HepG2 (cell line): ENCODE results near the gene AKAP9. TPM values are rescaled to one million over a fixed set of nuclear protein-coding genes. Genes with fewer than 3 reads are reported as not detected.

Source experiments
- ATAC-seq: fragments of 200-7000 bp; cut with Tn5 transposase; 3 replicates; pipeline ENCODE4 v1.9.1; 2020; ENCODE audit warnings: mild to moderate bottlenecking, moderate library complexity
- BruUV-seq: library from RNA; stranded (reverse); fragments of 400-500 nt; replicated peaks from 2 replicates; lab custom pipeline; 2021; lab: Mats Ljungman, UMichigan
- CTCF ChIA-PET: fragments of 300-600 bp; formaldehyde crosslinking; extraction: SDS; loops from one replicate; lab custom pipeline; 2021; ENCODE audit warnings: low total read pairs, inconsistent platforms, low intra/inter-chr PET ratio; lab: Yijun Ruan, JAX
- POLR2A ChIA-PET: fragments of 350-600 bp; sonication (Branson Sonifier 250); formaldehyde crosslinking; loops from one replicate; lab custom pipeline; 2020; ENCODE audit warnings: antibody characterized with exemption, inconsistent platforms; lab: Yijun Ruan, JAX
- DNase-seq: peaks from one replicate; pipeline ENCODE4 v3.0.0-alpha.2; 2015; ENCODE audit warnings: low spot score
- FAIRE-seq: peaks from 3 replicates; lab custom pipeline; 2011; peaks lifted over from hg19 to GRCh38; lab: Jason Lieb, UNC
- H2AFZ ChIP-seq: one replicate; pipeline ENCODE4 v1.6.1; 2011; ENCODE audit warnings: low read length, inconsistent platforms
- H3K27ac ChIP-seq: fragments of 300-600 bp; 3 replicates; pipeline ENCODE4 v1.8.0; 2011; ENCODE audit warnings: mixed run types, mild to moderate bottlenecking, mixed read lengths, low read length, inconsistent platforms; ENCODE audit not compliant: insufficient read depth; ENCODE audit errors: extremely low read length
- H3K27me3 ChIP-seq, 2 experiments: fragments of 200-600 bp in 1 of 2; 2 replicates in 1 of 2; 3 replicates in 1 of 2; pipeline versions ENCODE4 v1.6.0 to v1.8.0; 2011; ENCODE audit warnings: low read length in 2 of 2, mild to moderate bottlenecking in 2 of 2, moderate library complexity in 2 of 2, inconsistent platforms in 1 of 2; ENCODE audit not compliant: insufficient read depth in 2 of 2, control insufficient read depth in 1 of 2
- H3K36me3 ChIP-seq, 2 experiments: fragments of 200-600 bp in 1 of 2; replicated peaks in 1 of 2; 2 replicates in 1 of 2; 3 replicates in 1 of 2; pipeline versions ENCODE4 v1.5.1 to v1.8.0; 2011; ENCODE audit warnings: low read length in 2 of 2, inconsistent platforms in 1 of 2; ENCODE audit not compliant: insufficient read depth in 2 of 2, control insufficient read depth in 1 of 2
- H3K4me1 ChIP-seq: 2 replicates; pipeline ENCODE4 v1.5.1; 2012; ENCODE audit warnings: low read length, inconsistent platforms; ENCODE audit not compliant: insufficient read depth
- H3K4me2 ChIP-seq: 2 replicates; pipeline ENCODE4 v1.6.0; 2011; ENCODE audit warnings: low read depth, low read length, inconsistent platforms
- H3K4me3 ChIP-seq, 3 experiments: fragments of 200-600 bp in 1 of 3; sonication (generic), shearing (Covaris generic) in 1 of 3; replicated peaks in 1 of 3; 2 replicates each; pipeline ENCODE4 v1.5.1; 2011 to 2016; ENCODE audit warnings: low read length in 3 of 3, inconsistent platforms in 2 of 3, low read depth in 2 of 3, mild to moderate bottlenecking in 2 of 3, control low read depth in 1 of 3, mixed read lengths in 1 of 3; ENCODE audit not compliant: insufficient read depth in 1 of 3
- H3K79me2 ChIP-seq: one replicate; pipeline ENCODE4 v1.6.1; 2011; ENCODE audit warnings: low read length, inconsistent platforms; ENCODE audit not compliant: insufficient read depth
- H3K9ac ChIP-seq: 2 replicates; pipeline ENCODE4 v1.6.0; 2011; ENCODE audit warnings: mild to moderate bottlenecking, low read depth, low read length, inconsistent platforms; ENCODE audit not compliant: insufficient read depth
- H3K9me3 ChIP-seq: 2 replicates; pipeline ENCODE4 v1.5.1; 2012; ENCODE audit warnings: mild to moderate bottlenecking, low read length
- H4K20me1 ChIP-seq: 2 replicates; pipeline ENCODE4 v1.6.0; 2011; ENCODE audit warnings: inconsistent platforms, mild to moderate bottlenecking, low read length, moderate library complexity; ENCODE audit not compliant: insufficient read depth
- CHD4 ChIP-seq: fragments of 200-600 bp; sonication (generic); IDR thresholded peaks from 2 replicates; pipeline ENCODE4 v1.7.0; 2017; ENCODE audit warnings: mild to moderate bottlenecking, low read length, borderline replicate concordance
- GABPB1 ChIP-seq: IDR thresholded peaks from 2 replicates; pipeline ENCODE4 v1.6.1; 2016; ENCODE audit warnings: mild to moderate bottlenecking, missing genetic modification reagents, moderate library complexity, missing compliant biosample characterization
- ISL2 ChIP-seq: sonication (generic); formaldehyde crosslinking; IDR thresholded peaks from 2 replicates; pipeline ENCODE4 v1.5.0; 2020; ENCODE audit warnings: missing genetic modification reagents
- NR2F1 ChIP-seq, 2 experiments: fragments of 450-650 bp in 1 of 2; formaldehyde crosslinking in 1 of 2; IDR thresholded peaks; 2 replicates each; pipeline versions ENCODE4 v1.5.0 to v1.6.1; 2016 to 2020; ENCODE audit warnings: mild to moderate bottlenecking in 1 of 2, missing compliant biosample characterization in 1 of 2, missing genetic modification reagents in 1 of 2, moderate library complexity in 1 of 2
- ZNF264 ChIP-seq: sonication (generic); formaldehyde crosslinking; IDR thresholded peaks from 2 replicates; pipeline ENCODE4 v1.4.0; 2020; ENCODE audit warnings: missing genetic modification reagents
- ZNF629 ChIP-seq: sonication (generic); formaldehyde crosslinking; conservative IDR thresholded peaks from 2 replicates; pipeline ENCODE4 v1.5.0; 2020; ENCODE audit warnings: missing genetic modification reagents
- ZSCAN29 ChIP-seq: sonication (generic); formaldehyde crosslinking; conservative IDR thresholded peaks from 2 replicates; pipeline ENCODE4 v1.4.0; 2020; ENCODE audit warnings: mild to moderate bottlenecking, missing genetic modification reagents
- WGBS: methylation state at CpG from one replicate; pipeline ENCODE4 v1.1.6; 2017; ENCODE audit warnings: low lambda C conversion rate; 5-methylcytosine and 5-hydroxymethylcytosine counted together
- in situ Hi-C: cut with HindIII; loops from 2 replicates; pipeline ENCODE4 v1.10.0; 2017; ENCODE audit warnings: low pct_unique_long_range_greater_than_20kb; ENCODE audit not compliant: extremely low pct_ligation_motif_present
- intact Hi-C: fragments of 100-400 bp; cut with micrococcal nuclease; formaldehyde crosslinking; loops from one replicate; pipeline ENCODE4 v1.10.0; 2022; ENCODE audit not compliant: unreplicated experiment
- polyA plus RNA-seq, 8 experiments: library from polyadenylated mRNA; depleted of rRNA in 3 of 8; stranded (reverse) in 7 of 8; unstranded in 1 of 8; fragments of >200 nt; fragmentation: Illumina TruSeq in 4 of 8; extraction: Trizol in 4 of 8; gene quantifications; 2 replicates each; pipeline versions ENCODE4 v1.2.1 to v1.2.3, GENCODE V29; 2011 to 2016; ENCODE audit warnings: low read depth in 4 of 8, missing spikeins in 1 of 8, mixed read lengths in 1 of 8; ENCODE audit not compliant: insufficient read depth in 1 of 8
- total RNA-seq, 5 experiments: library from RNA; depleted of rRNA; stranded (reverse); fragments of >200 nt; fragmentation: Illumina TruSeq; extraction: Trizol; gene quantifications; 2 replicates each; pipeline ENCODE4 v1.2.3, GENCODE V29; 2016; ENCODE audit warnings: low read depth in 1 of 5
- TF ChIP-seq, protein P1 (sequence below): IDR thresholded peaks from 2 replicates; pipeline ENCODE4 v1.6.1; 2016; ENCODE audit warnings: low read depth, missing genetic modification reagents, missing compliant biosample characterization
- TF ChIP-seq, protein P2 (sequence below): sonication (generic); formaldehyde crosslinking; IDR thresholded peaks from 2 replicates; pipeline ENCODE4 v1.9.0; 2021; ENCODE audit warnings: missing genetic modification reagents, mild to moderate bottlenecking, borderline replicate concordance

AKAP9 gene
- total and polyA plus RNA-seq, 2 of the 13 experiments (the other 11 are each of a cell fraction or from before 2014, with no cell fraction given) = 27.6 to 33.1 TPM

DNA sequence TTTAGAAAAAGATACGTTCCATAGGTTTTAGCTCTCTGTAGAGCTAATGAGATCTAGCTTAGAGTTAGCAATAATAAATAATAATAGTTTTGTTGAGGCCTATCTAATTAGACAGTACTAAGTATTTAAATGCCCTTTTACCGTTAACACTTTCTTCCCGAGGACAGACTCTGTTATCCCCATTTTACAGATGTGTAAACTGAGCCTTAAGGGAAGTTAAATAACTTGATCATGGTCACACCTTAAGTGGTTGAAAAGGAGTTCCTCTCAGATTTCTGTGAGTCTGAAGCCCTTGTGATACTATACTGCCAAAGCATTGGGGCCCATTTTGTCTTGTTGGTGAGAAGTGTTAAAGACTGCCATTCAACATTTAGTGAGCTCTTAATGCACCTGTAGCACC is 132.0 kb downstream of the AKAP9 start:
- ATAC-seq = no peak
- Histone ChIP-seq H3K4me3 (no peak overlapping the region), H3K27ac (no peak overlapping the region), H4K20me1 (no peaks in the 10 kb centered on the region), H3K4me2 (no peak overlapping the region), H2AFZ (no peak overlapping the region), H3K79me2 (no peaks in the 10 kb centered on the region), H3K4me1 (no peaks in the 10 kb centered on the region), H3K9me3 (no peaks in the 10 kb centered on the region), H3K36me3 (peaks cover 1 to 14% of the 10 kb centered on the region in 2 experiments; a peak in 3 of 5 replicates), H3K27me3 (no peaks in the 10 kb centered on the region), H3K9ac (no peak overlapping the region)
- ChIA-PET POLR2A (no interaction called here), CTCF (no interaction called here)
- WGBS = 97% methylated on average over 3 of the region's 3 CpGs
- in situ Hi-C loops (no loop called here), intact Hi-C loops (no loop called here)
- TF ChIP-seq ZNF629 (peak; percentile 81), ISL2 (CRISPR knock-in tag) (no peak), CHD4 (peak; percentile 51; the same call in 1 of the 2 replicates)
- no peak for DNase-seq
- no peak for FAIRE-seq
- BruUV-seq = no TSS peak

DNA sequence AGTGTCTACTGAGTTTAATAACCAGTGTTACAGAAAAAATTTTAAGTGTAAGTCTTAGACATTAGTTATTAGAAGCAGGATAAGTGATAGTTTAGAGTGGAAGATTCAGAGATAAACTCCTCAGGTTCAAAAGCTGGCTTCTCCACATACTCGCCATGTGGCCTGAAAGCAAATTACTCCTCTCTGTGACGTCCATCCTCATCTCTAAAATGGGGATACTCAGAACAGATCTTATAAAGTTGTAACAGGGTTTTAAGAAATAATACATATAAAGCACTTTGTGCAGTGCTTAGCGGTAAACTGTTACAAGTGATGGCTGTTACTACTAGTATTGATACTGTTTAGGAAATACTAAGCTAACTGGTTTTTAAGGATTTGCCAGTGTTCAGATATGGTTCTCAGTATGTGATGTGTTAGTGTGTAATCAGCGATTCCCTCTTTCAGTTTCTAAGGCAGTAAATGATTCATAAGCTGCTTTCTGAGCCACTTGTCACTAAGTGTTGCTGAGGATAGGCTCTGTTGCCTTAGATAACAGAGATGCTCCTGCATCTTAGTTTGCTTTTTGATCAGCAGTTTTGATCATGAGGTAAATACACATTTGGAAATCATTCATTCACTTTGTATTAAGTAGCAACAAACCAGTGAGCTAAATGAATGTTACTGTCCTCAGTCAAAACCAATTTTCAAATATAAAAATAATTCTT is 134.9 kb downstream of the AKAP9 start:
- Histone ChIP-seq H3K9ac (no peak overlapping the region), H3K79me2 (no peaks in the 10 kb centered on the region), H3K4me1 (no peaks in the 10 kb centered on the region), H3K9me3 (no peaks in the 10 kb centered on the region), H3K36me3 (peaks cover 5 to 22% of the 10 kb centered on the region in 2 experiments; a peak in 4 of 5 replicates), H3K4me3 (no peak overlapping the region), H3K4me2 (no peak overlapping the region), H2AFZ (no peak overlapping the region), H3K27me3 (no peaks in the 10 kb centered on the region), H4K20me1 (no peaks in the 10 kb centered on the region), H3K27ac (no peak overlapping the region)
- ChIA-PET POLR2A (no interaction called here), CTCF (no interaction called here)
- intact Hi-C loops (no loop called here), in situ Hi-C loops (no loop called here)
- no TSS peak for BruUV-seq
- DNase-seq (no peak), FAIRE-seq (no peak), ATAC-seq (no peak)
- WGBS = 98% methylated on average over 4 of the region's 4 CpGs
- TF ChIP-seq, protein P1, sequence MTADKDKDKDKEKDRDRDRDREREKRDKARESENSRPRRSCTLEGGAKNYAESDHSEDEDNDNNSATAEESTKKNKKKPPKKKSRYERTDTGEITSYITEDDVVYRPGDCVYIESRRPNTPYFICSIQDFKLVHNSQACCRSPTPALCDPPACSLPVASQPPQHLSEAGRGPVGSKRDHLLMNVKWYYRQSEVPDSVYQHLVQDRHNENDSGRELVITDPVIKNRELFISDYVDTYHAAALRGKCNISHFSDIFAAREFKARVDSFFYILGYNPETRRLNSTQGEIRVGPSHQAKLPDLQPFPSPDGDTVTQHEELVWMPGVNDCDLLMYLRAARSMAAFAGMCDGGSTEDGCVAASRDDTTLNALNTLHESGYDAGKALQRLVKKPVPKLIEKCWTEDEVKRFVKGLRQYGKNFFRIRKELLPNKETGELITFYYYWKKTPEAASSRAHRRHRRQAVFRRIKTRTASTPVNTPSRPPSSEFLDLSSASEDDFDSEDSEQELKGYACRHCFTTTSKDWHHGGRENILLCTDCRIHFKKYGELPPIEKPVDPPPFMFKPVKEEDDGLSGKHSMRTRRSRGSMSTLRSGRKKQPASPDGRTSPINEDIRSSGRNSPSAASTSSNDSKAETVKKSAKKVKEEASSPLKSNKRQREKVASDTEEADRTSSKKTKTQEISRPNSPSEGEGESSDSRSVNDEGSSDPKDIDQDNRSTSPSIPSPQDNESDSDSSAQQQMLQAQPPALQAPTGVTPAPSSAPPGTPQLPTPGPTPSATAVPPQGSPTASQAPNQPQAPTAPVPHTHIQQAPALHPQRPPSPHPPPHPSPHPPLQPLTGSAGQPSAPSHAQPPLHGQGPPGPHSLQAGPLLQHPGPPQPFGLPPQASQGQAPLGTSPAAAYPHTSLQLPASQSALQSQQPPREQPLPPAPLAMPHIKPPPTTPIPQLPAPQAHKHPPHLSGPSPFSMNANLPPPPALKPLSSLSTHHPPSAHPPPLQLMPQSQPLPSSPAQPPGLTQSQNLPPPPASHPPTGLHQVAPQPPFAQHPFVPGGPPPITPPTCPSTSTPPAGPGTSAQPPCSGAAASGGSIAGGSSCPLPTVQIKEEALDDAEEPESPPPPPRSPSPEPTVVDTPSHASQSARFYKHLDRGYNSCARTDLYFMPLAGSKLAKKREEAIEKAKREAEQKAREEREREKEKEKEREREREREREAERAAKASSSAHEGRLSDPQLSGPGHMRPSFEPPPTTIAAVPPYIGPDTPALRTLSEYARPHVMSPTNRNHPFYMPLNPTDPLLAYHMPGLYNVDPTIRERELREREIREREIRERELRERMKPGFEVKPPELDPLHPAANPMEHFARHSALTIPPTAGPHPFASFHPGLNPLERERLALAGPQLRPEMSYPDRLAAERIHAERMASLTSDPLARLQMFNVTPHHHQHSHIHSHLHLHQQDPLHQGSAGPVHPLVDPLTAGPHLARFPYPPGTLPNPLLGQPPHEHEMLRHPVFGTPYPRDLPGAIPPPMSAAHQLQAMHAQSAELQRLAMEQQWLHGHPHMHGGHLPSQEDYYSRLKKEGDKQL (CRISPR knock-in tag) = no peak
- TF ChIP-seq NR2F1 (CRISPR knock-in tag; IDR thresholded peaks at IDR 0.05) = no peak
- TF ChIP-seq ZNF264 (CRISPR knock-in tag) = no peak
- no peak for TF ChIP-seq ZSCAN29 (CRISPR knock-in tag)
- TF ChIP-seq GABPB1 = no peak
- TF ChIP-seq, protein P2, sequence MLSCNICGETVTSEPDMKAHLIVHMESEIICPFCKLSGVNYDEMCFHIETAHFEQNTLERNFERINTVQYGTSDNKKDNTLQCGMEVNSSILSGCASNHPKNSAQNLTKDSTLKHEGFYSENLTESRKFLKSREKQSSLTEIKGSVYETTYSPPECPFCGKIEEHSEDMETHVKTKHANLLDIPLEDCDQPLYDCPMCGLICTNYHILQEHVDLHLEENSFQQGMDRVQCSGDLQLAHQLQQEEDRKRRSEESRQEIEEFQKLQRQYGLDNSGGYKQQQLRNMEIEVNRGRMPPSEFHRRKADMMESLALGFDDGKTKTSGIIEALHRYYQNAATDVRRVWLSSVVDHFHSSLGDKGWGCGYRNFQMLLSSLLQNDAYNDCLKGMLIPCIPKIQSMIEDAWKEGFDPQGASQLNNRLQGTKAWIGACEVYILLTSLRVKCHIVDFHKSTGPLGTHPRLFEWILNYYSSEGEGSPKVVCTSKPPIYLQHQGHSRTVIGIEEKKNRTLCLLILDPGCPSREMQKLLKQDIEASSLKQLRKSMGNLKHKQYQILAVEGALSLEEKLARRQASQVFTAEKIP = no peak
